Panc1 (cell line): ENCODE measurements around the gene PTPN1. TPM values are rescaled to one million over a fixed set of nuclear protein-coding genes. Genes with fewer than 3 reads are reported as not detected.
A peak's percentile ranks its signal among the peaks of the same experiment; 100 is the strongest.

ENCODE experiments used
- ATAC-seq: fragments of 200-7000 bp; cut with Tn5 transposase; 2 replicates; pipeline ENCODE4 v1.9.1; 2020; ENCODE audit warnings: mild to moderate bottlenecking, moderate library complexity
- BruUV-seq: library from RNA; stranded (reverse); fragments of 400-500 nt; replicated peaks from 2 replicates; lab custom pipeline; 2021; lab: Mats Ljungman, UMichigan
- CTCF ChIA-PET: fragments of 300-600 bp; sonication (Branson Sonifier 250); formaldehyde crosslinking; loops from one replicate; lab custom pipeline; 2022; ENCODE audit warnings: antibody characterized with exemption; lab: Charles Lee
- POLR2A ChIA-PET: fragments of 300-600 bp; sonication (Branson Sonifier 250); formaldehyde crosslinking; loops from one replicate; lab custom pipeline; 2022; ENCODE audit warnings: antibody characterized with exemption; lab: Charles Lee
- DNase-seq: peaks from one replicate; pipeline ENCODE4 v3.0.0-alpha.2; 2010; ENCODE audit warnings: low read depth, low spot score
- H3K27ac ChIP-seq: 2 replicates; pipeline ENCODE4 v1.5.1; 2011; ENCODE audit warnings: mild to moderate bottlenecking, low read length, inconsistent platforms
- H3K27me3 ChIP-seq: fragments of 200-500 bp; sonication (Bioruptor generic); 2 replicates; pipeline ENCODE4 v1.6.0; 2014; ENCODE audit warnings: low read length, inconsistent platforms; ENCODE audit not compliant: control insufficient read depth, insufficient read depth
- H3K36me3 ChIP-seq: fragments of 200-500 bp; sonication (Bioruptor generic); 2 replicates; pipeline ENCODE4 v1.5.1; 2014; ENCODE audit warnings: inconsistent platforms, mild to moderate bottlenecking, low read length, moderate library complexity; ENCODE audit not compliant: control insufficient read depth, insufficient read depth
- H3K4me1 ChIP-seq: 2 replicates; pipeline ENCODE4 v1.5.1; 2011; ENCODE audit warnings: inconsistent platforms, mild to moderate bottlenecking, low read length, moderate library complexity; ENCODE audit not compliant: control insufficient read depth, insufficient read depth
- H3K4me3 ChIP-seq, 2 experiments: 2 replicates each; pipeline ENCODE4 v1.5.1; 2011 to 2012; ENCODE audit warnings: low read depth in 2 of 2, low read length in 2 of 2, mild to moderate bottlenecking in 2 of 2, inconsistent platforms in 1 of 2, moderate library complexity in 1 of 2
- H3K9me3 ChIP-seq: fragments of 200-500 bp; sonication (Bioruptor generic); 2 replicates; pipeline ENCODE4 v1.5.1; 2014; ENCODE audit warnings: low read depth, mild to moderate bottlenecking, inconsistent platforms, low read length, moderate library complexity; ENCODE audit not compliant: control insufficient read depth, insufficient read depth
- CTCF ChIP-seq: fragments of 450-650 bp; IDR thresholded peaks from 2 replicates; pipeline ENCODE4 v1.5.1; 2017; ENCODE audit warnings: mild to moderate bottlenecking
- POLR2AphosphoS5 ChIP-seq: IDR thresholded peaks from 2 replicates; pipeline ENCODE4 v1.6.1; 2012; ENCODE audit warnings: mild to moderate bottlenecking, low read depth, low read length, moderate library complexity
- SIN3A ChIP-seq: IDR thresholded peaks from 2 replicates; pipeline ENCODE4 v1.6.1; 2012; ENCODE audit warnings: low read depth, mild to moderate bottlenecking, low read length, moderate library complexity, borderline replicate concordance; ENCODE audit not compliant: insufficient read depth
- TCF7L2 ChIP-seq: IDR thresholded peaks from 2 replicates; pipeline ENCODE4 v1.6.1; 2011; ENCODE audit warnings: mild to moderate bottlenecking, low read depth, low read length, inconsistent platforms
- in situ Hi-C: cut with HindIII; loops from 2 replicates; pipeline ENCODE4 v1.10.0; 2016; ENCODE audit warnings: low sequenced_read_pairs, low pct_unique_long_range_greater_than_20kb
- intact Hi-C: fragments of 100-400 bp; cut with micrococcal nuclease; formaldehyde crosslinking; loops from one replicate; pipeline ENCODE4 v1.10.0; 2022; ENCODE audit not compliant: unreplicated experiment
- total RNA-seq: library from RNA; stranded (reverse); gene quantifications from one replicate; pipeline ENCODE4 v1.2.1, GENCODE V29; 2021; ENCODE audit not compliant: unreplicated experiment
- TF ChIP-seq, protein P1 (sequence below), 2 experiments: IDR thresholded peaks; 2 replicates each; pipeline ENCODE4 v1.6.1; 2011 to 2012; ENCODE audit warnings: low read depth in 2 of 2, control low read depth in 1 of 2, low read length in 1 of 2, mild to moderate bottlenecking in 1 of 2, moderate library complexity in 1 of 2; ENCODE audit not compliant: insufficient read depth in 1 of 2

PTPN1 gene
- total RNA-seq, 1 experiment from 2014 or later: 42.2 TPM

GRCh38 chr20:50595433-50595895, 85.3 kb downstream of the PTPN1 start:
- peaks cover 2% of the 10 kb centered on the region; the same call in 1 of the 2 replicates for H3K36me3 ChIP-seq
- no TSS peak for BruUV-seq
- H3K4me3 ChIP-seq: no peak overlapping the region
- in situ Hi-C loops: no loop called here
- peak overlapping the region; percentile 71 for H3K27ac ChIP-seq
- ChIA-PET CTCF (no interaction called here), POLR2A (no interaction called here)
- no peaks in the 10 kb centered on the region for H3K9me3 ChIP-seq
- DNase-seq: no peak
- TF ChIP-seq POLR2AphosphoS5 (peak; percentile 2; the same call in 1 of the 2 replicates), TCF7L2 (no peak)
- H3K4me1 ChIP-seq: peaks cover 60% of the 10 kb centered on the region
- intact Hi-C loops: no loop called here
- no peaks in the 10 kb centered on the region for H3K27me3 ChIP-seq
- ATAC-seq: no peak

- in situ Hi-C loops (no loop called here), intact Hi-C loops (no loop called here)
- Histone ChIP-seq H3K9me3 (no peaks in the 10 kb centered on the region), H3K27ac (peak overlapping the region; percentile 71), H3K27me3 (no peaks in the 10 kb centered on the region), H3K4me3 (no peak overlapping the region), H3K36me3 (peaks cover 2% of the 10 kb centered on the region; the same call in 1 of the 2 replicates), H3K4me1 (peaks cover 54% of the 10 kb centered on the region)
- POLR2A ChIA-PET: interaction anchor here (0.6 kb wide), 1 partner anchor 375 kb away, joined by 3 read pairs; no protein-coding TSS in a partner anchor
- no peak; the same call in 1 of the 2 replicates for ATAC-seq
- no TSS peak for BruUV-seq
- TF ChIP-seq POLR2AphosphoS5: no peak
- TF ChIP-seq, protein P1, sequence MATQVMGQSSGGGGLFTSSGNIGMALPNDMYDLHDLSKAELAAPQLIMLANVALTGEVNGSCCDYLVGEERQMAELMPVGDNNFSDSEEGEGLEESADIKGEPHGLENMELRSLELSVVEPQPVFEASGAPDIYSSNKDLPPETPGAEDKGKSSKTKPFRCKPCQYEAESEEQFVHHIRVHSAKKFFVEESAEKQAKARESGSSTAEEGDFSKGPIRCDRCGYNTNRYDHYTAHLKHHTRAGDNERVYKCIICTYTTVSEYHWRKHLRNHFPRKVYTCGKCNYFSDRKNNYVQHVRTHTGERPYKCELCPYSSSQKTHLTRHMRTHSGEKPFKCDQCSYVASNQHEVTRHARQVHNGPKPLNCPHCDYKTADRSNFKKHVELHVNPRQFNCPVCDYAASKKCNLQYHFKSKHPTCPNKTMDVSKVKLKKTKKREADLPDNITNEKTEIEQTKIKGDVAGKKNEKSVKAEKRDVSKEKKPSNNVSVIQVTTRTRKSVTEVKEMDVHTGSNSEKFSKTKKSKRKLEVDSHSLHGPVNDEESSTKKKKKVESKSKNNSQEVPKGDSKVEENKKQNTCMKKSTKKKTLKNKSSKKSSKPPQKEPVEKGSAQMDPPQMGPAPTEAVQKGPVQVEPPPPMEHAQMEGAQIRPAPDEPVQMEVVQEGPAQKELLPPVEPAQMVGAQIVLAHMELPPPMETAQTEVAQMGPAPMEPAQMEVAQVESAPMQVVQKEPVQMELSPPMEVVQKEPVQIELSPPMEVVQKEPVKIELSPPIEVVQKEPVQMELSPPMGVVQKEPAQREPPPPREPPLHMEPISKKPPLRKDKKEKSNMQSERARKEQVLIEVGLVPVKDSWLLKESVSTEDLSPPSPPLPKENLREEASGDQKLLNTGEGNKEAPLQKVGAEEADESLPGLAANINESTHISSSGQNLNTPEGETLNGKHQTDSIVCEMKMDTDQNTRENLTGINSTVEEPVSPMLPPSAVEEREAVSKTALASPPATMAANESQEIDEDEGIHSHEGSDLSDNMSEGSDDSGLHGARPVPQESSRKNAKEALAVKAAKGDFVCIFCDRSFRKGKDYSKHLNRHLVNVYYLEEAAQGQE (IDR thresholded peaks at IDR 0.05; ENCODE audit: insufficient read depth in 1 of 2, low read depth in 2 of 2, low read length in 1 of 2): no peak
- TF ChIP-seq TCF7L2: no peak
- TF ChIP-seq CTCF: no peak
- TF ChIP-seq SIN3A: no peak
- CTCF ChIA-PET: no interaction called here
- no peak for DNase-seq
These were observed 86.0 kb downstream of the PTPN1 start for GRCh38 chr20:50595988-50596693.

- H3K27me3 ChIP-seq: no peaks in the 10 kb centered on the region
- in situ Hi-C loops: no loop called here
- CTCF ChIA-PET: no interaction called here
These were observed 86.5 kb downstream of the PTPN1 start for GRCh38 chr20:50596694-50597021.

More at GRCh38 chr20:50596694-50597021, 86.5 kb downstream of the PTPN1 start:
- TF ChIP-seq, protein P1 (IDR thresholded peaks at IDR 0.05; ENCODE audit: insufficient read depth in 1 of 2, low read depth in 2 of 2, low read length in 1 of 2): no peak
- TF ChIP-seq CTCF (no peak), POLR2AphosphoS5 (no peak; the same call in 1 of the 2 replicates), TCF7L2 (no peak), SIN3A (no peak)
- Histone ChIP-seq H3K9me3 (no peaks in the 10 kb centered on the region), H3K4me1 (peaks cover 52% of the 10 kb centered on the region), H3K27ac (peak overlapping the region; percentile 71), H3K4me3 (no peak overlapping the region), H3K36me3 (no peaks in the 10 kb centered on the region)
- DNase-seq (no peak), ATAC-seq (no peak)
- POLR2A ChIA-PET: interaction anchor here (0.6 kb wide), 1 partner anchor 376 kb away, joined by 3 read pairs; no protein-coding TSS in a partner anchor
- intact Hi-C loops: no loop called here
- no TSS peak for BruUV-seq
